ENCODE results near the gene FCRL4.

DNA sequence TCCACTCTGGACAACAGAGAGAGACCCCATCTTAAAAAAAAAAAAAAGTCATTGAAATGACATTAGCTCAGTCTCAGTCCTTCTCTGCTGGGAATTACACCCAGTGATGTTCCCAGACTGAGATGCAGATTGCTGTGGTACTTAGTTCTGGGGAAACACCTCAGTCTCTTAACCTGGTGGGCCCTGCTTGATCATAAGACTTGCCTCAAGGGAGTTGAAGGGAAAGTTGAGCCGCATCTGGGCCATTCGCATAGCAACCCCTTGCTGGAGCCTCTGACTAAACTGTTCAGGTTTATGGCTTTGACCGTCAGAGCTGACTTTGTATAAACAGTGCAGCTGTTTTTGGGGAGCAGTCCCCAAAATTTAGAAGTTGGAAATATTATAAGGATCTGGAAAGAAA, 13.4 kb downstream of the FCRL4 start:
- TF ChIP-seq, protein P1, sequence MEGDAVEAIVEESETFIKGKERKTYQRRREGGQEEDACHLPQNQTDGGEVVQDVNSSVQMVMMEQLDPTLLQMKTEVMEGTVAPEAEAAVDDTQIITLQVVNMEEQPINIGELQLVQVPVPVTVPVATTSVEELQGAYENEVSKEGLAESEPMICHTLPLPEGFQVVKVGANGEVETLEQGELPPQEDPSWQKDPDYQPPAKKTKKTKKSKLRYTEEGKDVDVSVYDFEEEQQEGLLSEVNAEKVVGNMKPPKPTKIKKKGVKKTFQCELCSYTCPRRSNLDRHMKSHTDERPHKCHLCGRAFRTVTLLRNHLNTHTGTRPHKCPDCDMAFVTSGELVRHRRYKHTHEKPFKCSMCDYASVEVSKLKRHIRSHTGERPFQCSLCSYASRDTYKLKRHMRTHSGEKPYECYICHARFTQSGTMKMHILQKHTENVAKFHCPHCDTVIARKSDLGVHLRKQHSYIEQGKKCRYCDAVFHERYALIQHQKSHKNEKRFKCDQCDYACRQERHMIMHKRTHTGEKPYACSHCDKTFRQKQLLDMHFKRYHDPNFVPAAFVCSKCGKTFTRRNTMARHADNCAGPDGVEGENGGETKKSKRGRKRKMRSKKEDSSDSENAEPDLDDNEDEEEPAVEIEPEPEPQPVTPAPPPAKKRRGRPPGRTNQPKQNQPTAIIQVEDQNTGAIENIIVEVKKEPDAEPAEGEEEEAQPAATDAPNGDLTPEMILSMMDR (IDR thresholded peaks at IDR 0.05): no peak
- TF ChIP-seq POLR2A (IDR thresholded peaks at IDR 0.05): no peak

All from testis (tissue), 2 donors.